Measurements from ENCODE around the gene PTPRCAP. TPM values are rescaled to one million over a fixed set of nuclear protein-coding genes. Genes with fewer than 3 reads are reported as not detected.

The PTPRCAP gene
- total and polyA plus RNA-seq, 2 donors (not counting 1 experiment from before 2014, with no cell fraction given) = 266 to 565 TPM

- no peaks in the 10 kb centered on the region for H3K27me3 Mint-ChIP-seq
- no peak for ATAC-seq (ENCODE audit: low read depth)
- Histone ChIP-seq H3K9ac (ENCODE audit: low read length) (peak overlapping the region; percentile 65), H3K4me1 (ENCODE audit: control insufficient read depth in 2 of 2, insufficient read depth in 2 of 2, low read length in 2 of 2) (peaks cover 28 to 52% of the 10 kb centered on the region in 2 donors), H3K27me3 (replicated peaks in 1 of 4; ENCODE audit: control extremely low read depth in 1 of 4, control insufficient read depth in 3 of 4, insufficient read depth in 4 of 4, low read length in 3 of 4) (no peaks in the 10 kb centered on the region), H3K4me3 (ENCODE audit: control extremely low read depth in 1 of 5, extremely low read depth in 1 of 5, insufficient read depth in 1 of 5, low read depth in 2 of 5, low read length in 4 of 5) (peak overlapping the region; percentile 58 to 69 (median 61)), H3K36me3 (replicated peaks in 1 of 2; ENCODE audit: control extremely low read depth in 1 of 2, control insufficient read depth in 1 of 2, extremely low read depth in 1 of 2, insufficient read depth in 2 of 2, low read length in 1 of 2) (peaks cover 2 to 9% of the 10 kb centered on the region in 2 experiments), H3K27ac (ENCODE audit: low read length in 2 of 2) (peak overlapping the region; percentile 73 to 78), H3K4me2 (replicated peaks; ENCODE audit: low read depth, low read length, poor library complexity, severe bottlenecking) (peak overlapping the region; percentile 98), H2AFZ (ENCODE audit: insufficient read depth, low read depth, low read length, poor library complexity, severe bottlenecking) (peak overlapping the region; percentile 78), H3K9me3 (ENCODE audit: control extremely low read depth in 1 of 3, control insufficient read depth in 2 of 3, insufficient read depth in 1 of 3, low read length in 2 of 3) (no peaks in the 10 kb centered on the region), H4K20me1 (ENCODE audit: control insufficient read depth, insufficient read depth, low read length, poor library complexity, severe bottlenecking) (peaks cover 10% of the 10 kb centered on the region), H3K79me2 (ENCODE audit: control insufficient read depth, insufficient read depth, low read length) (peaks cover 40% of the 10 kb centered on the region)
- H3K27ac Mint-ChIP-seq = peak overlapping the region; percentile 89
- TF ChIP-seq CTCF (IDR thresholded peaks at IDR 0.05) (no peak), EZH2 (IDR thresholded peaks at IDR 0.05; ENCODE audit: borderline replicate concordance, insufficient read depth, low read depth, low read length, poor library complexity, severe bottlenecking) (no peak)
- no peak for DNase-seq
- ChIA-PET POLR2A (interaction anchor here (1.0 to 10.4 kb wide), 10 partner anchors 10 to 66 kb away, joined by 3 to 215 read pairs (median 24); partner anchors contain the start of genes AIP, CORO1B, PPP1CA and PTPRCAP), CTCF (interaction anchor here (0.6 to 6.7 kb wide), 15 partner anchors 10 to 127 kb away, joined by 3 to 64 read pairs (median 5); partner anchors contain the start of genes CDK2AP2, CORO1B, PITPNM1 and PPP1CA)
- H3K4me3 Mint-ChIP-seq = peak overlapping the region; percentile 95
- peaks cover 46% of the 10 kb centered on the region for H3K4me1 Mint-ChIP-seq
- no peaks in the 10 kb centered on the region for H3K9me3 Mint-ChIP-seq (ENCODE audit: insufficient read depth)
- intact Hi-C loops (cut with micrococcal nuclease) = loop anchor here (1.0 kb wide), 8 partner anchors 14 to 115 kb away; partner anchors contain the start of genes AIP, PPP1CA, PTPRCAP and RAD9A
- WGBS (ENCODE audit: insufficient coverage) = 21% methylated on average over 9 of the region's 9 CpGs
These were observed 32.0 kb upstream of the PTPRCAP start for GRCh38 chr11:67469508-67469811.
